Right forelimb (tissue), 1 donor: ENCODE data around the gene SLC16A2.
"Not testable (repeated sequence)": the region's sequence is repeated elsewhere in the genome, so short reads cannot be mapped to it uniquely, and the experiment has no call there.

Source experiments
- DNase-seq: peaks from one replicate; pipeline ENCODE4 v3.0.0-alpha.2; 2018

The SLC16A2 gene

GRCh38 chrX:74448669-74449068 lies 27.4 kb downstream of the SLC16A2 start:
- DNase-seq: no peak

GRCh38 chrX:74449322-74449936 lies 28.1 kb downstream of the SLC16A2 start:
- DNase-seq: no peak

- DNase-seq: no peak
Observed at GRCh38 chrX:74449937-74450330, 28.6 kb downstream of the SLC16A2 start.

GRCh38 chrX:74450803-74451449 lies 29.6 kb downstream of the SLC16A2 start:
- no peak for DNase-seq

- no peak for DNase-seq
Observed at GRCh38 chrX:74451450-74452198, 30.3 kb downstream of the SLC16A2 start.

- no peak for DNase-seq
Observed at GRCh38 chrX:74452199-74452481, 30.8 kb downstream of the SLC16A2 start.

GRCh38 chrX:74453178-74453577 lies 31.9 kb downstream of the SLC16A2 start:
- DNase-seq: no peak

GRCh38 chrX:74454233-74454632 lies 32.9 kb downstream of the SLC16A2 start:
- DNase-seq: not testable (repeated sequence)

- no peak for DNase-seq
Observed at GRCh38 chrX:74458736-74459135, 37.4 kb downstream of the SLC16A2 start.

GRCh38 chrX:74461384-74461783 lies 40.1 kb downstream of the SLC16A2 start:
- no peak for DNase-seq

GRCh38 chrX:74464722-74465121 lies 43.4 kb downstream of the SLC16A2 start:
- DNase-seq: no peak

- no peak for DNase-seq
Observed at GRCh38 chrX:74465424-74465823, 44.1 kb downstream of the SLC16A2 start.

GRCh38 chrX:74467656-74468055 lies 46.4 kb downstream of the SLC16A2 start:
- no peak for DNase-seq

- not testable (repeated sequence) for DNase-seq
Observed at GRCh38 chrX:74473116-74473515, 51.8 kb downstream of the SLC16A2 start.

GRCh38 chrX:74490247-74490646 lies 69.0 kb downstream of the SLC16A2 start:
- DNase-seq: no peak

- DNase-seq: no peak
Observed at GRCh38 chrX:74492720-74493201, 71.5 kb downstream of the SLC16A2 start.

GRCh38 chrX:74493806-74494205 lies 72.5 kb downstream of the SLC16A2 start:
- DNase-seq: no peak

GRCh38 chrX:74498924-74499323 lies 77.6 kb downstream of the SLC16A2 start:
- DNase-seq: no peak

- DNase-seq: no peak
Observed at GRCh38 chrX:74500067-74500466, 78.8 kb downstream of the SLC16A2 start.

- DNase-seq: no peak
Observed at GRCh38 chrX:74500555-74500954, 79.3 kb downstream of the SLC16A2 start.

GRCh38 chrX:74505437-74505836 lies 84.1 kb downstream of the SLC16A2 start:
- no peak for DNase-seq

- DNase-seq: no peak
Observed at GRCh38 chrX:74506317-74507115, 85.2 kb downstream of the SLC16A2 start.

- DNase-seq: no peak
Observed at GRCh38 chrX:74507191-74507590, 85.9 kb downstream of the SLC16A2 start.
